Measurements from ENCODE around the gene PDGFD.

The PDGFD gene

GRCh38 chr11:104098555-104098954 is 65.4 kb downstream of the PDGFD start:
- POLR2A ChIA-PET: no interaction called here
- CTCF ChIA-PET: no interaction called here
- DNase-seq (ENCODE audit: extremely low spot score): no peak
- TF ChIP-seq L3MBTL2 (conservative IDR thresholded peaks at IDR 0.05) (no peak), ELF4 (IDR thresholded peaks at IDR 0.05) (no peak), TARDBP (IDR thresholded peaks at IDR 0.05) (no peak), SP1 (IDR thresholded peaks at IDR 0.05) (no peak), SUZ12 (IDR thresholded peaks at IDR 0.05) (no peak), FOXM1 (IDR thresholded peaks at IDR 0.05; ENCODE audit: borderline replicate concordance) (no peak)

- ChIA-PET CTCF (no interaction called here), POLR2A (no interaction called here)
- no peak for TF ChIP-seq FOXK2 (IDR thresholded peaks at IDR 0.05)
- TF ChIP-seq NFRKB (IDR thresholded peaks at IDR 0.05): no peak
- no peak for TF ChIP-seq SP1 (IDR thresholded peaks at IDR 0.05)
- no peak for TF ChIP-seq PKNOX1 (IDR thresholded peaks at IDR 0.05)
- TF ChIP-seq ARNT (IDR thresholded peaks at IDR 0.05): no peak
- no peak for TF ChIP-seq CTBP1 (IDR thresholded peaks at IDR 0.05; ENCODE audit: borderline replicate concordance)
- TF ChIP-seq FOXA1 (IDR thresholded peaks at IDR 0.05): no peak
- TF ChIP-seq ZNF384 (IDR thresholded peaks at IDR 0.05): no peak
- no peak for TF ChIP-seq ELF4 (IDR thresholded peaks at IDR 0.05)
- no peak for TF ChIP-seq BHLHE40 (IDR thresholded peaks at IDR 0.05; ENCODE audit: borderline replicate concordance)
- TF ChIP-seq LEF1 (IDR thresholded peaks at IDR 0.05; ENCODE audit: borderline replicate concordance): no peak
- TF ChIP-seq SUZ12 (IDR thresholded peaks at IDR 0.05): no peak
- no peak for TF ChIP-seq TARDBP (IDR thresholded peaks at IDR 0.05)
- no peak for DNase-seq (ENCODE audit: extremely low spot score)
Observed at GRCh38 chr11:104098132-104098531, 65.8 kb downstream of the PDGFD start.

DNA sequence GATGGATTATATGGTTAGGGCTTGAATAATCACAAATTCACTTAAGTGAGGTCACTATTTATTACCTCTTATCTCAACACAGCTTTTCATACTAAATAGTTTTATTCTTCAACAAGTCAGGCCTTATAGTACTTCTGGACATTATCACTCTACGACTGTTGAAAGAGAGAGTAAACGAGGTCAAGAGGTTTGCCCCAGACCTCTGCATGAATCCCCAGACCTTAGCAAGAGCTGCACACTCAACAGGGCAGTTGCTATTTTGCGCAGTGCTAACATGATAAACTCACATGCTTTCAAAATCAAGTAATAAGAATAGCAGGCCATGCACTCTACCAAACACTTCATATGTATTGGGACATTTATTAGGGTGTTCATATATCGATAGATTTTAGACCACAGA is 67.0 kb downstream of the PDGFD start:
- no peak for DNase-seq (ENCODE audit: extremely low spot score)
- ChIA-PET POLR2A (no interaction called here), CTCF (interaction anchor here (0.5 kb wide), 1 partner anchor 1057 kb away, joined by 3 read pairs; no protein-coding TSS in a partner anchor)
- no peak for TF ChIP-seq FOXK2 (IDR thresholded peaks at IDR 0.05)
- TF ChIP-seq ELF4 (IDR thresholded peaks at IDR 0.05): no peak
- no peak for TF ChIP-seq TARDBP (IDR thresholded peaks at IDR 0.05)
- TF ChIP-seq NFRKB (IDR thresholded peaks at IDR 0.05): no peak
- TF ChIP-seq ZNF384 (IDR thresholded peaks at IDR 0.05): no peak
- TF ChIP-seq FOXM1 (IDR thresholded peaks at IDR 0.05; ENCODE audit: borderline replicate concordance): no peak
- TF ChIP-seq SUZ12 (IDR thresholded peaks at IDR 0.05): no peak
- no peak for TF ChIP-seq LEF1 (IDR thresholded peaks at IDR 0.05; ENCODE audit: borderline replicate concordance)
- no peak for TF ChIP-seq PKNOX1 (IDR thresholded peaks at IDR 0.05)
- TF ChIP-seq BHLHE40 (IDR thresholded peaks at IDR 0.05; ENCODE audit: borderline replicate concordance): no peak
- TF ChIP-seq FOXA1 (IDR thresholded peaks at IDR 0.05): no peak
- TF ChIP-seq ARNT (IDR thresholded peaks at IDR 0.05): no peak
- TF ChIP-seq CTBP1 (IDR thresholded peaks at IDR 0.05; ENCODE audit: borderline replicate concordance): no peak
- TF ChIP-seq HDGF (IDR thresholded peaks at IDR 0.05; ENCODE audit: borderline replicate concordance): no peak
- no peak for TF ChIP-seq L3MBTL2 (conservative IDR thresholded peaks at IDR 0.05)
- TF ChIP-seq SP1 (IDR thresholded peaks at IDR 0.05): no peak

DNA sequence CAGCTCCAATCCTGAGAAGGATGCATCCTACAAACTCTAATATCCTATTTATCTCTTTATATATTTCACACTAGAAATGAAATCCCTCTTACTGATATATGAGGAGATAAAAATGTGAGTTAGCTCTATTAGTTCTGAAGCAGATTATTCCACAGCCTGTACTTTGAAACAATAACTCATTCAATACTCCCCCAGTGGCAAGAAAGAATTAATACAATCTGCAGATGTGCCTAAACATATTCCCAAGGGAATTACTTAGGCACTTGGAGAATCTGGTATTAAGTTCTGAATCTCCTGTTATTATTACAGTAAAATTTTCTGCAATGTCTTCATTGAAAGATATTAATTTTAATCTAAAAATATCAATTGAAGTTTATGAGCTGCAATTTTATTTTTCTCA is 68.2 kb downstream of the PDGFD start:
- CTCF ChIA-PET: no interaction called here
- no peak for DNase-seq (ENCODE audit: extremely low spot score)
- no peak for TF ChIP-seq ARNT (IDR thresholded peaks at IDR 0.05)
- TF ChIP-seq SP1 (IDR thresholded peaks at IDR 0.05): no peak
- no peak for TF ChIP-seq TARDBP (IDR thresholded peaks at IDR 0.05)
- no peak for TF ChIP-seq FOXM1 (IDR thresholded peaks at IDR 0.05; ENCODE audit: borderline replicate concordance)
- no peak for TF ChIP-seq FOXK2 (IDR thresholded peaks at IDR 0.05)
- TF ChIP-seq CTBP1 (IDR thresholded peaks at IDR 0.05; ENCODE audit: borderline replicate concordance): no peak
- TF ChIP-seq BHLHE40 (IDR thresholded peaks at IDR 0.05; ENCODE audit: borderline replicate concordance): no peak
- TF ChIP-seq PKNOX1 (IDR thresholded peaks at IDR 0.05): no peak
- TF ChIP-seq ZNF384 (IDR thresholded peaks at IDR 0.05): no peak
- no peak for TF ChIP-seq FOXA1 (IDR thresholded peaks at IDR 0.05)
- no peak for TF ChIP-seq NFRKB (IDR thresholded peaks at IDR 0.05)
- TF ChIP-seq HDGF (IDR thresholded peaks at IDR 0.05; ENCODE audit: borderline replicate concordance): no peak
- TF ChIP-seq L3MBTL2 (conservative IDR thresholded peaks at IDR 0.05): no peak
- no peak for TF ChIP-seq ELF4 (IDR thresholded peaks at IDR 0.05)
- POLR2A ChIA-PET: no interaction called here

- ChIA-PET CTCF (interaction anchor here (0.6 to 0.7 kb wide), 2 partner anchors 69 to 128 kb away, joined by 3 to 4 read pairs; no protein-coding TSS in a partner anchor), POLR2A (no interaction called here)
- TF ChIP-seq PKNOX1 (IDR thresholded peaks at IDR 0.05) (no peak), CTBP1 (IDR thresholded peaks at IDR 0.05; ENCODE audit: borderline replicate concordance) (no peak), ARNT (IDR thresholded peaks at IDR 0.05) (no peak), ZNF384 (IDR thresholded peaks at IDR 0.05) (no peak), FOXA1 (IDR thresholded peaks at IDR 0.05) (no peak), SUZ12 (IDR thresholded peaks at IDR 0.05) (no peak), FOXK2 (IDR thresholded peaks at IDR 0.05) (no peak), L3MBTL2 (conservative IDR thresholded peaks at IDR 0.05) (no peak), FOXM1 (IDR thresholded peaks at IDR 0.05; ENCODE audit: borderline replicate concordance) (no peak), NFRKB (IDR thresholded peaks at IDR 0.05) (no peak), HDGF (IDR thresholded peaks at IDR 0.05; ENCODE audit: borderline replicate concordance) (no peak), LEF1 (IDR thresholded peaks at IDR 0.05; ENCODE audit: borderline replicate concordance) (no peak), TARDBP (IDR thresholded peaks at IDR 0.05) (no peak)
- DNase-seq (ENCODE audit: extremely low spot score): no peak
Observed at GRCh38 chr11:104094576-104094975, 69.4 kb downstream of the PDGFD start.
